ENCODE results near the gene ZNF526.

ZNF526 gene

DNA sequence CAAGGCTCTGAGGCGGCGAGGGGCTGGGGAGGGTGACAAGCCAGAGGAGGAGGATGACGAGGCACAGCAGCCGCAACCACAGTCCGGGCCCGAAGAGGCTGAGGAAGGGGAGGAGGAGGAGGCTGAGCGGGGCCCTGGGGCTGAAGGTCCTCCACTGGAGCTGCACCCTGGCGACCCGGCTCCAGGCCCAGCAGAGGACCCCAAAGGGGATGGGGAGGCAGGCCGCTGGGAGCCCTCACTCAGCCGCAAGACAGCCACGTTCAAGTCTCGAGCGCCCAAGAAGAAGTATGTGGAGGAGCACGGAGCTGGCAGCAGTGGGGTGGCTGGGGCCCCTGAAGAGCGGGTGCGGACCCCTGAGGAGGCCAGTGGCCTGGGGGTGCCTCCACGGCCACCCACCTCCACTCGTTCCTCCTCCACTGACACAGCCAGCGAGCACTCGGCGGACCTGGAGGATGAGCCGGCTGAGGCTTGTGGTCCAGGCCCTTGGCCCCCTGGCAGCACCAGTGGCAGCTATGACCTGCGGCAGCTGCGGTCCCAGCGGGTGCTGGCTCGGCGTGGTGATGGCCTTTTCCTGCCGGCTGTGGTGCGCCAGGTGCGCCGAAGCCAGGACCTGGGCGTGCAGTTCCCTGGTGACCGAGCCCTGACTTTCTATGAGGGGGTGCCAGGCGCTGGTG, 51.9 kb downstream of the ZNF526 start:
- peaks cover 16 to 40% of the 10 kb centered on the region in 2 donors for H3K36me3 ChIP-seq (replicated peaks in 1 of 2; ENCODE audit: control insufficient read depth in 2 of 2, insufficient read depth in 2 of 2, low read length in 2 of 2)

GRCh38 chr19:42272535-42272897, 52.4 kb downstream of the ZNF526 start:
- Histone ChIP-seq H3K14ac (ENCODE audit: low read length) (no peak overlapping the region), H3K4me2 (ENCODE audit: insufficient read depth, low read length, poor library complexity, severe bottlenecking) (no peak overlapping the region), H2AK5ac (ENCODE audit: low read depth, low read length) (no peak overlapping the region), H2BK12ac (ENCODE audit: low read length) (no peak overlapping the region), H3K23ac (ENCODE audit: low read depth, low read length, poor library complexity) (peak overlapping the region; percentile 20), H3K36me3 (replicated peaks in 1 of 2; ENCODE audit: control insufficient read depth in 2 of 2, insufficient read depth in 2 of 2, low read length in 2 of 2) (peaks cover 16 to 40% of the 10 kb centered on the region in 2 donors), H2AFZ (ENCODE audit: low read length) (no peak overlapping the region), H2BK120ac (ENCODE audit: low read depth, low read length) (no peak overlapping the region), H2BK5ac (ENCODE audit: low read length) (peak overlapping the region; percentile 53), H3K4me3 (ENCODE audit: low read length in 2 of 2) (no peak overlapping the region), H3K4ac (ENCODE audit: low read length) (no peak overlapping the region), H3K27ac (replicated peaks; ENCODE audit: low read length) (no peak overlapping the region), H3K27me3 (ENCODE audit: control insufficient read depth in 3 of 3, insufficient read depth in 3 of 3, low read depth in 1 of 3, low read length in 3 of 3) (no peaks in the 10 kb centered on the region), H3K9ac (ENCODE audit: low read depth, low read length, poor library complexity) (no peak overlapping the region), H3K18ac (ENCODE audit: low read length) (no peak overlapping the region), H3K79me1 (ENCODE audit: low read depth, low read length) (peaks cover 21% of the 10 kb centered on the region), H4K91ac (ENCODE audit: low read depth, low read length, poor library complexity) (no peak overlapping the region), H3K9me3 (replicated peaks in 1 of 2; ENCODE audit: control insufficient read depth in 2 of 2, insufficient read depth in 1 of 2, low read depth in 1 of 2, low read length in 2 of 2) (no peaks in the 10 kb centered on the region), H2BK15ac (ENCODE audit: low read length) (no peak overlapping the region), H4K8ac (ENCODE audit: low read depth, low read length) (no peak overlapping the region), H3K4me1 (ENCODE audit: control insufficient read depth in 2 of 2, insufficient read depth in 1 of 2, low read depth in 1 of 2, low read length in 2 of 2) (peaks cover 12 to 17% of the 10 kb centered on the region in 2 donors)
- DNase-seq (ENCODE audit: low spot score): no peak
- WGBS, 2 donors (ENCODE audit: extremely low coverage in 2 of 2, insufficient read length in 2 of 2, insufficient replicate concordance in 1 of 2): no CpG with 5 or more reads among the region's 9 CpGs

More for the DNA sequence above, 51.9 kb downstream of the ZNF526 start:
- H3K4ac ChIP-seq (ENCODE audit: low read length): no peak overlapping the region
- H2AFZ ChIP-seq (ENCODE audit: low read length): no peak overlapping the region
- no peak overlapping the region for H3K18ac ChIP-seq (ENCODE audit: low read length)
- peak overlapping the region; percentile 43 for H2AK5ac ChIP-seq (ENCODE audit: low read depth, low read length)
- peak overlapping the region; percentile 17 for H3K14ac ChIP-seq (ENCODE audit: low read length)
- peaks cover 12 to 19% of the 10 kb centered on the region in 2 donors for H3K4me1 ChIP-seq (ENCODE audit: control insufficient read depth in 2 of 2, insufficient read depth in 1 of 2, low read depth in 1 of 2, low read length in 2 of 2)
- H2BK12ac ChIP-seq (ENCODE audit: low read length): no peak overlapping the region
- H2BK120ac ChIP-seq (ENCODE audit: low read depth, low read length): no peak overlapping the region
- H3K27me3 ChIP-seq (ENCODE audit: control insufficient read depth in 3 of 3, insufficient read depth in 3 of 3, low read depth in 1 of 3, low read length in 3 of 3): no peaks in the 10 kb centered on the region
- peak overlapping the region; percentile 22 for H4K91ac ChIP-seq (ENCODE audit: low read depth, low read length, poor library complexity)
- peaks cover 20% of the 10 kb centered on the region for H3K79me1 ChIP-seq (ENCODE audit: low read depth, low read length)
- no peak overlapping the region for H4K8ac ChIP-seq (ENCODE audit: low read depth, low read length)
- no peak overlapping the region for H3K9ac ChIP-seq (ENCODE audit: low read depth, low read length, poor library complexity)
- H2BK5ac ChIP-seq (ENCODE audit: low read length): peak overlapping the region; percentile 53
- no peak overlapping the region for H3K4me2 ChIP-seq (ENCODE audit: insufficient read depth, low read length, poor library complexity, severe bottlenecking)
- no peak overlapping the region for H3K4me3 ChIP-seq (ENCODE audit: low read length in 2 of 2)
- WGBS, 2 donors (ENCODE audit: extremely low coverage in 2 of 2, insufficient read length in 2 of 2, insufficient replicate concordance in 1 of 2): no CpG with 5 or more reads among the region's 35 CpGs
- H2BK15ac ChIP-seq (ENCODE audit: low read length): no peak overlapping the region
- DNase-seq (ENCODE audit: low spot score): no peak
- H3K9me3 ChIP-seq (replicated peaks in 1 of 2; ENCODE audit: control insufficient read depth in 2 of 2, insufficient read depth in 1 of 2, low read depth in 1 of 2, low read length in 2 of 2): no peaks in the 10 kb centered on the region
- H3K27ac ChIP-seq (replicated peaks; ENCODE audit: low read length): no peak overlapping the region
- H3K23ac ChIP-seq (ENCODE audit: low read depth, low read length, poor library complexity): no peak overlapping the region

DNA sequence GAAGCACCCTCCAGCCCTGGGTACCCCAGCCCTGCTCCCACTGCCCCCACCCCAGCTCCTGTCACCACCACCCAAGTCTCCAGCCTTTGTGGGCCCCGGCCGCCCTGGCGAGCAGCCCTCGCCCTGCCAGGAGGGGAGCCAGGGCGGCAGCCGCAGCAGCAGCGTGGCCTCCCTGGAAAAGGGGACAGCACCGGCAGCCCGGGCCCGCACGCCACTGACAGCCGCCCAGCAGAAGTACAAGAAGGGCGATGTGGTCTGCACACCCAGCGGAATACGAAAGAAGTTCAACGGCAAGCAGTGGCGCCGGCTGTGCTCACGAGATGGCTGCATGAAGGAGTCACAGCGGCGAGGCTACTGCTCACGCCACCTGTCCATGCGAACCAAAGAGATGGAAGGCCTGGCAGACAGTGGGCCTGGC, 52.9 kb downstream of the ZNF526 start:
- peaks cover 16 to 40% of the 10 kb centered on the region in 2 donors for H3K36me3 ChIP-seq (replicated peaks in 1 of 2; ENCODE audit: control insufficient read depth in 2 of 2, insufficient read depth in 2 of 2, low read length in 2 of 2)
- no peak overlapping the region for H2AFZ ChIP-seq (ENCODE audit: low read length)
- H2BK120ac ChIP-seq (ENCODE audit: low read depth, low read length): no peak overlapping the region
- H3K4me3 ChIP-seq (ENCODE audit: low read length in 2 of 2): no peak overlapping the region
- DNase-seq (ENCODE audit: low spot score): no peak
- H3K23ac ChIP-seq (ENCODE audit: low read depth, low read length, poor library complexity): peak overlapping the region; percentile 20
- H3K9me3 ChIP-seq (replicated peaks in 1 of 2; ENCODE audit: control insufficient read depth in 2 of 2, insufficient read depth in 1 of 2, low read depth in 1 of 2, low read length in 2 of 2): no peaks in the 10 kb centered on the region
- no peak overlapping the region for H3K4ac ChIP-seq (ENCODE audit: low read length)
- H3K79me1 ChIP-seq (ENCODE audit: low read depth, low read length): peaks cover 24% of the 10 kb centered on the region
- H2BK15ac ChIP-seq (ENCODE audit: low read length): no peak overlapping the region
- no peak overlapping the region for H3K27ac ChIP-seq (replicated peaks; ENCODE audit: low read length)
- no peak overlapping the region for H2AK5ac ChIP-seq (ENCODE audit: low read depth, low read length)
- no CpG with 5 or more reads among the region's 23 CpGs for WGBS, 2 donors (ENCODE audit: extremely low coverage in 2 of 2, insufficient read length in 2 of 2, insufficient replicate concordance in 1 of 2)
- no peak overlapping the region for H2BK5ac ChIP-seq (ENCODE audit: low read length)
- peaks cover 8 to 14% of the 10 kb centered on the region in 2 donors for H3K4me1 ChIP-seq (ENCODE audit: control insufficient read depth in 2 of 2, insufficient read depth in 1 of 2, low read depth in 1 of 2, low read length in 2 of 2)
- no peak overlapping the region for H2BK12ac ChIP-seq (ENCODE audit: low read length)
- no peak overlapping the region for H3K4me2 ChIP-seq (ENCODE audit: insufficient read depth, low read length, poor library complexity, severe bottlenecking)
- H3K18ac ChIP-seq (ENCODE audit: low read length): no peak overlapping the region
- H3K9ac ChIP-seq (ENCODE audit: low read depth, low read length, poor library complexity): no peak overlapping the region
- H3K14ac ChIP-seq (ENCODE audit: low read length): no peak overlapping the region
- H3K27me3 ChIP-seq (ENCODE audit: control insufficient read depth in 3 of 3, insufficient read depth in 3 of 3, low read depth in 1 of 3, low read length in 3 of 3): no peaks in the 10 kb centered on the region
- H4K91ac ChIP-seq (ENCODE audit: low read depth, low read length, poor library complexity): no peak overlapping the region
- H4K8ac ChIP-seq (ENCODE audit: low read depth, low read length): no peak overlapping the region

- Histone ChIP-seq H2AK5ac (ENCODE audit: low read depth, low read length) (no peak overlapping the region), H4K91ac (ENCODE audit: low read depth, low read length, poor library complexity) (no peak overlapping the region), H3K14ac (ENCODE audit: low read length) (no peak overlapping the region), H2BK15ac (ENCODE audit: low read length) (no peak overlapping the region), H2BK12ac (ENCODE audit: low read length) (no peak overlapping the region), H3K27ac (replicated peaks; ENCODE audit: low read length) (no peak overlapping the region), H2BK5ac (ENCODE audit: low read length) (no peak overlapping the region), H3K18ac (ENCODE audit: low read length) (no peak overlapping the region), H3K27me3 (ENCODE audit: control insufficient read depth in 3 of 3, insufficient read depth in 3 of 3, low read depth in 1 of 3, low read length in 3 of 3) (no peaks in the 10 kb centered on the region), H3K4me3 (ENCODE audit: low read length in 2 of 2) (no peak overlapping the region), H3K4me2 (ENCODE audit: insufficient read depth, low read length, poor library complexity, severe bottlenecking) (no peak overlapping the region), H3K4me1 (ENCODE audit: control insufficient read depth in 2 of 2, insufficient read depth in 1 of 2, low read depth in 1 of 2, low read length in 2 of 2) (peaks cover 8 to 14% of the 10 kb centered on the region in 2 donors), H2AFZ (ENCODE audit: low read length) (no peak overlapping the region), H3K36me3 (replicated peaks in 1 of 2; ENCODE audit: control insufficient read depth in 2 of 2, insufficient read depth in 2 of 2, low read length in 2 of 2) (peaks cover 16 to 40% of the 10 kb centered on the region in 2 donors), H3K4ac (ENCODE audit: low read length) (no peak overlapping the region), H3K9me3 (replicated peaks in 1 of 2; ENCODE audit: control insufficient read depth in 2 of 2, insufficient read depth in 1 of 2, low read depth in 1 of 2, low read length in 2 of 2) (no peaks in the 10 kb centered on the region), H3K9ac (ENCODE audit: low read depth, low read length, poor library complexity) (peak overlapping the region; percentile 30), H3K79me1 (ENCODE audit: low read depth, low read length) (peaks cover 25% of the 10 kb centered on the region), H2BK120ac (ENCODE audit: low read depth, low read length) (no peak overlapping the region), H4K8ac (ENCODE audit: low read depth, low read length) (no peak overlapping the region), H3K23ac (ENCODE audit: low read depth, low read length, poor library complexity) (no peak overlapping the region)
- WGBS, 2 donors (ENCODE audit: extremely low coverage in 2 of 2, insufficient read length in 2 of 2, insufficient replicate concordance in 1 of 2): 100% methylated on average over 2 of the region's 43 CpGs; no CpG with 5 or more reads in 1 of the 2 donors
- DNase-seq (ENCODE audit: low spot score): no peak
Observed at GRCh38 chr19:42273407-42274064, 53.4 kb downstream of the ZNF526 start.
